ENCODE data around the gene RNF208. TPM values are rescaled to one million over a fixed set of nuclear protein-coding genes. Genes with fewer than 3 reads are reported as not detected.

Gene RNF208
- total and polyA plus RNA-seq, 7 donors, result 4.8 to 12.8 (median 6.4) TPM

DNA sequence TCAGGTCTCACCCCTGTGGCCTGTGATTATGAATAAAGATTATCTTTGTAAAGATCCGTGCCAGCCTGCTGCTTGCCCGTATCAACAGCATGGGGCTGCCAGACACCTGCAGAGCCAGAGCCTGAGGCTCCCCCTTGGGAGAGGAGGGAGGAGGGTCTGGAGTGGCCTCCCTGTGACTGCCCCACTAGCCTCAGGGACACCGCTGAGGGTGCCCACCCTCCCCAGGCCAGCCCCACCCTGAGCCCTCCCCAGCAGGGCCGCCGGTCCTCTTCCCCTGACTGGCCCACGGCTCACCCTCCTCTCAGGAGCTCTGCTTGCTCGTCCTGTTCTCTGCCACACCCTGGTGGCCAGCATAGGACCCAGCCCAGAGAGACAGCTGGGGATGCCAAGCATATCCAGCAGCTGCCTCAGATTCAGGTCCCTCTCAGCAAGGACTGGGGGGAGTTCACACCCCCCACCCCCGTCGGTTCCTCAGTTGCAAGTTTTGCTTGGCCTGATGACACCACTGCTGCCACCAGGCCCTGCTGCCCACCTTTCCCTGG lies 31.7 kb downstream of the RNF208 start:
- no peak for ATAC-seq
- Histone ChIP-seq H3K4me1 (peaks cover 53% of the 10 kb centered on the region), H3K4me3 (peak overlapping the region; percentile 93), H3K9me3 (no peaks in the 10 kb centered on the region), H3K27me3 (ENCODE audit: insufficient read depth in 3 of 3, low read length in 2 of 3) (no peaks in the 10 kb centered on the region), H3K27ac (no peak overlapping the region), H3K36me3 (ENCODE audit: insufficient read depth in 1 of 2, low read depth in 1 of 2) (peaks cover 3 to 43% of the 10 kb centered on the region in 2 donors)
- no peak for DNase-seq
- intact Hi-C loops (cut with DNase I), result no loop called here
- TF ChIP-seq CTCF (IDR thresholded peaks at IDR 0.05), result no peak
- 55 to 67% (median 66%) methylated on average over 9 of the region's 9 CpGs for WGBS, 3 donors

DNA sequence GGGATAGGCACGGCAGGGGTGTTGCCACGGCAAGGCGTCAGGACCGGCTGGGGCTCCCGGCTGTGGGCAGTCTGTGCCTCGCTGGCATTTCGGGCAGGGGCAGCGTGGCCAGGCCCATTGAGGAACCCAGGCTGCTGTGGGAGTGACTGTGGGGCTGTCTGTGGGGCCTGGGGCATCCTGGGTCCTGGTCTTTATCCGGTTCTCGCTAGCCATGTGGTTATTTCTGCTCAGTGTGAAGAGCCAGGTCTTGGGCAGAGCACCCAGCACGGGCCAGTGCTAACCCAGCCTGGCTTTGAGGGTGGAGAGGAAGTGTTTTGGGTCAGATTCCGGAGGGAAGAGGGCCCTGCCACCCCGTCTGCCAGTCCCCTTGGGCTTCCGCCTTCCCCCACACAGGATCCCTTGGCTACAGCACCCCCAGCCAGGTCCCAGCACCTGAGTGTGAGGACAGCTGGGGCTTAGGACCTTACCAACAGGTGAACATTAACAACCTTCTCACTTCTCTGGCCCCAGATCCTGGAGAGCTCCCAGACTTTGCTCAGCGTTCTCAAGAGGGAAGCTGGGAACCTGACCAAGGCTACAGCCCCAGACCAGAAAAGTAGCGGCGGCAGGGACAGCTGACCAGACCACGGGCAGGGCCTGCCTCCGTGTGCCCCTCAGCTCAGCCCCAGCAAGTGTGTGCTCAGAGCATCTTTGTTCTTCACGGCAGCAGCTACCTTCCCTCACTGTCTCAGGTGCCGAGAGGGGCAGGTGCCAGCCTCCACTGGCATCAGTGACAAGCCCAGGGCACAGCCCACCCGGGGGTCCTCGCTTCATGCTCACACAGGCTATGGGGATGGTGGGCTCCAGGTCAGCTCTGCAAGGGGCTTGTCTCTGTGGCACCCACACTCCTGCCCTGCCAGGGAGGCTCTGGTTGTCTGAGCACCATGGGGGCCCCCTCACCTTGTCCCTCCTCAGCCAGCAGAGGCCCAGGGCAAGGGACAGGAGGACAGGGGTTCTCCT lies 32.4 kb downstream of the RNF208 start:
- Histone ChIP-seq H3K9me3 (no peaks in the 10 kb centered on the region), H3K4me1 (peaks cover 51% of the 10 kb centered on the region), H3K36me3 (ENCODE audit: insufficient read depth in 1 of 2, low read depth in 1 of 2) (peaks cover 3 to 51% of the 10 kb centered on the region in 2 donors), H3K4me3 (peak overlapping the region; percentile 93), H3K27me3 (ENCODE audit: insufficient read depth in 3 of 3, low read length in 2 of 3) (no peaks in the 10 kb centered on the region), H3K27ac (peak overlapping the region; percentile 97)
- 27 to 31% (median 31%) methylated on average over 23 of the region's 23 CpGs for WGBS, 3 donors
- intact Hi-C loops (cut with DNase I), result loop anchor here (2.0 to 5.0 kb wide), 2 partner anchors 33 to 38 kb away; partner anchors contain the start of genes CYSRT1 (in 1 of the 2), RNF208 (in 1 of the 2) and RNF224 (in 1 of the 2)
- ATAC-seq, result no peak
- DNase-seq, result no peak
- TF ChIP-seq CTCF (IDR thresholded peaks at IDR 0.05), result no peak

DNA sequence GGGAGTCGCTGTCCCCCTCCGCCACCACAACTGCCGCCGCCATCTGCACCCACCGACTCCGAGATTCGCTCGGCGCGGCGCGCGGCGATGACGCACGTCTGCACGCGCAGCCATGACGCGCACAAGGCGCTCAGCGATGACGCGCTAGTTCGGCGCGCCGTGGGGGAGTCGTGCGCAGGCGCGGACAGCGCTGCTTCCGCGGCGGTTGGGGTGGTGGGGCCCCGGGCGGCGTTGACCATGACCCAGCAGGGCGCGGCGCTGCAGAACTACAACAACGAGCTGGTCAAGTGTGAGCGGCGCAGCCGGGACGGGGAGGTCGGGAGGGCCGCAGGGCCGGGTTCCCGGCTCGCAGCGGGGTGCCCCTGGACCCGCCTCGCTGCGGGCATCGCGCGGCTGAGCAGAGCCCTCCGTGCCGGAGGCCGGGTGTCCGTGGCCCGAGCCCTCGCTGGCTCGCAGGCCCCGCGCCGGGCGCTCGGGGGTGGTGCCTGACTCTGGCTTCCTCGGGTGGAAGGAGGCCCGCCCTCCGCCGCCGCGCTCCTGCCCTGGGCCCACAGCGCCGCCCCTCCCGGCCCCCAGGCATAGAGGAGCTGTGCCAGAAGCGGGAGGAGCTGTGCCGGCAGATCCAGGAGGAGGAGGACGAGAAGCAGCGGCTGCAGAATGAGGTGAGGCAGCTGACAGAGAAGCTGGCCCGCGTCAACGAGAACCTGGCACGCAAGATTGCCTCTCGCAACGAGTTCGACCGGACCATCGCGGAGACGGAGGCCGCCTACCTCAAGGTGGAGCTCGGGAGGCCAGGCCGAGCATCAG lies 33.3 kb downstream of the RNF208 start, which contains the start of the genes ANAPC2 and SSNA1:
TSS of gene ANAPC2 (minus strand) at position 71 of the 807 bp plus-strand sequence. CDS start at position 43, 28 bp downstream.
TSS of gene SSNA1 (plus strand) at position 187 of the 807 bp plus-strand sequence. CDS start at position 238, 51 bp downstream.
- H3K36me3 ChIP-seq (ENCODE audit: insufficient read depth in 1 of 2, low read depth in 1 of 2), result peaks cover 3 to 53% of the 10 kb centered on the region in 2 donors
- intact Hi-C loops (cut with DNase I), result loop anchor here (1.0 to 5.0 kb wide), 3 partner anchors 17 to 39 kb away; partner anchors contain the start of genes CYSRT1 (in 1 of the 2), NDOR1 (in 1 of the 2), RNF208 (in 1 of the 2) and RNF224 (in 1 of the 2)
- peak; percentile 12 for TF ChIP-seq CTCF (IDR thresholded peaks at IDR 0.05)
- H3K27ac ChIP-seq, result peak within 1 kb of the TSS; percentile 97
- peaks cover 43% of the 10 kb centered on the region for H3K4me1 ChIP-seq
- H3K9me3 ChIP-seq, result no peaks in the 10 kb centered on the region
- WGBS, 3 donors, result 0% methylated on average over 68 to 98 of the region's 98 CpGs
- peak within 1 kb of the TSS; percentile 93 for H3K4me3 ChIP-seq
- DNase-seq, result peak; percentile 92 to 97
- H3K27me3 ChIP-seq (ENCODE audit: insufficient read depth in 3 of 3, low read length in 2 of 3), result no peaks in the 10 kb centered on the region
- ATAC-seq, result peak; percentile 93 to 95 (median 94)

DNA sequence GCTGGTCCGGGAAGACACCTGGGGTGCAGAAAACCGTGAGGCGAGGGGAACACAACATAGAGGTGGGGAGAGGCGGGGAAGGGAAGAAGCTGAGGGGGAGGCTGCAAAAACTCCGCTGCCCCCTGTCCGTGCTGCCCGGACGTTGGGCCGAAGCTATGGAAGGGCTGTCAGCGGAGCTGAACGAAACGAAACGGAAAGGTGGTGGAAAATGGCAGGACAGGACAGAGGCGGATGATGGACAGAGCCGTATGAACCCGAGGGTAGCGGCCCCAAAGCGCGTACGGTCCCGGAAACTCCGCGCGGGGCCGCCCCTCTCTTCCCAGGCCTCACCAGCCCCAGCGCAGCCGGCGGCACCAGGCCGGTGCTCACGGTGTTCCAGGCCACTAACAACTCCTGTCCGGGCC lies 34.0 kb downstream of the RNF208 start:
- Histone ChIP-seq H3K4me1 (peaks cover 43% of the 10 kb centered on the region), H3K36me3 (ENCODE audit: insufficient read depth in 1 of 2, low read depth in 1 of 2) (peaks cover 3 to 59% of the 10 kb centered on the region in 2 donors), H3K4me3 (peak overlapping the region; percentile 93), H3K9me3 (no peaks in the 10 kb centered on the region), H3K27ac (peak overlapping the region; percentile 97), H3K27me3 (ENCODE audit: insufficient read depth in 3 of 3, low read length in 2 of 3) (no peaks in the 10 kb centered on the region)
- TF ChIP-seq CTCF (IDR thresholded peaks at IDR 0.05), result no peak
- intact Hi-C loops (cut with DNase I), result loop anchor here (1.0 to 5.0 kb wide), 3 partner anchors 17 to 39 kb away; partner anchors contain the start of genes CYSRT1 (in 1 of the 2), NDOR1 (in 1 of the 2), RNF208 (in 1 of the 2) and RNF224 (in 1 of the 2)
- ATAC-seq (peak in 1 of 4 donors; percentile 32), DNase-seq (no peak)
- 0 to 1% (median 0%) methylated on average over 27 to 31 of the region's 31 CpGs for WGBS, 3 donors
